Putamen (tissue), 1 donor: ENCODE data around the gene CXXC5.
A peak's percentile ranks its signal among the peaks of the same experiment; 100 is the strongest.
"Not testable (repeated sequence)": the region's sequence is repeated elsewhere in the genome, so short reads cannot be mapped to it uniquely, and the experiment has no call there.

Experiments used
- DNase-seq: peaks from one replicate; pipeline ENCODE4 v3.0.0-alpha.2; 2016; ENCODE audit warnings: low spot score

CXXC5 gene

GRCh38 chr5:139648205-139649081 is at the start of gene CXXC5:
CXXC5 (plus strand) TSS chr5:139648349; CDS start chr5:139680524, 32,175 bp downstream.
- DNase-seq, result peak; percentile 89

GRCh38 chr5:139598601-139598965 is 49.6 kb upstream of the CXXC5 start:
- not testable (repeated sequence) for DNase-seq

- DNase-seq, result no peak
Measured at GRCh38 chr5:139600336-139600949, 47.7 kb upstream of the CXXC5 start.

GRCh38 chr5:139601429-139601828 is 46.7 kb upstream of the CXXC5 start:
- DNase-seq, result no peak

GRCh38 chr5:139601948-139602347 is 46.2 kb upstream of the CXXC5 start:
- not testable (repeated sequence) for DNase-seq

GRCh38 chr5:139605887-139606286 is 42.3 kb upstream of the CXXC5 start:
- DNase-seq, result no peak

- DNase-seq, result no peak
Measured at GRCh38 chr5:139611703-139612584, 36.2 kb upstream of the CXXC5 start.

GRCh38 chr5:139619861-139620260 is 28.3 kb upstream of the CXXC5 start:
- DNase-seq, result no peak

- not testable (repeated sequence) for DNase-seq
Measured at GRCh38 chr5:139625398-139625797, 22.8 kb upstream of the CXXC5 start.

GRCh38 chr5:139630855-139631254 is 17.3 kb upstream of the CXXC5 start:
- DNase-seq, result no peak

- DNase-seq, result no peak
Measured at GRCh38 chr5:139631520-139632165, 16.5 kb upstream of the CXXC5 start.

- DNase-seq, result peak; percentile 74
Measured at GRCh38 chr5:139633295-139634027, 14.7 kb upstream of the CXXC5 start.

- DNase-seq, result no peak
Measured at GRCh38 chr5:139634028-139634325, 14.2 kb upstream of the CXXC5 start.

GRCh38 chr5:139634541-139634940 is 13.6 kb upstream of the CXXC5 start:
- no peak for DNase-seq

GRCh38 chr5:139635191-139635590 is 13.0 kb upstream of the CXXC5 start:
- no peak for DNase-seq

GRCh38 chr5:139635606-139636206 is 12.4 kb upstream of the CXXC5 start:
- DNase-seq, result peak; percentile 64

- DNase-seq, result no peak
Measured at GRCh38 chr5:139636207-139636792, 11.8 kb upstream of the CXXC5 start.

GRCh38 chr5:139636975-139637408 is 11.2 kb upstream of the CXXC5 start:
- DNase-seq, result no peak

- peak; percentile 79 for DNase-seq
Measured at GRCh38 chr5:139637438-139638089, 10.6 kb upstream of the CXXC5 start.
